GM18520 (cell line): Measurements from ENCODE around the gene LRG1.
"Not testable (repeated sequence)": the region's sequence is repeated elsewhere in the genome, so short reads cannot be mapped to it uniquely, and the experiment has no call there.

Experiments
- ATAC-seq: cut with Tn5 transposase; IDR thresholded peaks from one replicate; pipeline ENCODE4 v1.9.1; 2021; ENCODE audit not compliant: unreplicated experiment

LRG1 gene

DNA sequence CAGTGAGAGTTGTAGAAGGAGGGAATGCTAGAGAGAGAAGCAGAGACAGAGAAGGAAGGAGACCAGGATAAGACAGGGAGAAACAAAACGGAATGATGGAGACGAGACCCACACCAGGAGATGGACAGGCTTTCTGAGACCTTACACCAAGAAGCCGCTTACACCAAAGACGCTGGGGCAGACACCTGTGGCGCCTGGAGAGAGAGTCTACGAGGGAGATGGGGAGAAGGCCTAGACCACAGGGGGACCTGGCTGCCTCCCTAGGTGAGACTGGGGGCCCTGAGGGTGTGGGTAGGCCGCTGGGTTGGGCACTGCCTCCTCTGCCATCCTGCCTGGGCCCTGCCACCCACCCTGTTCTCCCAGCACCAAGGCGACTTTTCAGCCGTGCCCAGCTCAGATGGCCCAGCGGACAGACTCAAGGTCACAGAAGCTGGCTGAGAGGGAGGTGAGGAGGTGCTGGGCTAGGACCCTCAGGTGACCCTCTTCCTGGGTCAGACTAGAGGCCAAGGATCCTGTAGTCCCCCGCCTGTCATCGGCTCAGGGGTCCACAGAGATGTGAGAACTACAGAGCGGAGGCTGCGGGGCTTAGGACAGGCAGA, 9.8 kb downstream of the LRG1 start:
- ATAC-seq = no peak

DNA sequence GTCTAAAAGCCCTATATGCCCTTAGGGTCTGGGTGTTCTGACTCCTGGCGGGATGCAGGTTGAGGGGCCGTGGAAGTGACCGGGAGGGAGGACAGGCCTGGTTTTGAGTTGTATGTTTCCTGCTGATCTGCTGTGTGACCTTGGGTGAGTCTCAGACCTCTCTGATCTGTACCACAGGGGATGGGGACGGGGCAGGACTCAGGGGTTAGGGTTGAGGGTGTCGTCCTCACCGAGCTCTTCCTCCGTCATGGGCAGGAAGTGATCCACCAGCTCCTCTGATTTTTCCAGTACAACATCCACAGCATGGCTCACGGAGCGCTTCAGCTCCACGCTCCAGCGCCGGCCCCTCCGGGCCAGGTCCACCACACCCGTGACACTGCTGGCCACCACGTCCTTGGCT, 11.0 kb downstream of the LRG1 start:
- no peak for ATAC-seq

DNA sequence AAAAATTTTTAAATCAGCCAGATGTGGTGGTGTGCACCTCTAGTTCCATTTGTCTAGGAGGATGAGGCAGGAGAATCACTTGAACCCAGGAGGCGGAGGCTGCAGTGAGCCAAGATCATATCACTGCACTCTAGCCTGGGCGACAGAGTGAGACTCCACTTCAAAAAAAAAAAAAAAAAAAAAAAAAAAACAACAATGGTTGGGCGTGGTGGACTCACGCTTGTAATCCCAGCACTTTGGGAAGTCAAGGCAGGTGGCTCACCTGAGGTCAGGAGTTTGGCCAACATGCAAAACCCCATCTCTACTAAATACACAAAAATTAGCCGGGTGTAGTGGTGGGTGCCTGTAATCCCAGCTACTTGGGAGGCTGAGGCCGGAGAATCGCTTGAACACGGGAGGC, 12.5 kb downstream of the LRG1 start:
- not testable (repeated sequence) for ATAC-seq

DNA sequence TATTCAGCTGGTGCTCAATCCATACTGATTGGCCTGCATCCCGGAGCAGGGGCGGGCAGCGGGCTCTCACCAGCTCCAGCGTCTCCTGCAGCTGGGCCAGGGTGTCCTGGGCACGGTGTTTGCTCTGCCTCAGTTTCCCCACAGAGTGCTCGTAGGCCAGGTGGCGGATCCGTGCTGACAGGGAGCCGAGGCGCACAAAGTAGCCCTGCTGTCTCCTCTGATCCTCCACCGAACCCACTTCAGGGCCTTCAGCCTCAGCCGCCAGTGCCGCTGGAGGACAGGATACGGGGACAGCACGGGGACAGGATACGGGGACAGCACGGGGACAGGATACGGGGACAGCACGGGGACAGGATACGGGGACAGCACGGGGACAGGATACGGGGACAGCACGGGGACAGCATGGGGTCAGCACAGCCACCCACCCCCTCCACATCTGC, 14.3 kb downstream of the LRG1 start:
- ATAC-seq = no peak

DNA sequence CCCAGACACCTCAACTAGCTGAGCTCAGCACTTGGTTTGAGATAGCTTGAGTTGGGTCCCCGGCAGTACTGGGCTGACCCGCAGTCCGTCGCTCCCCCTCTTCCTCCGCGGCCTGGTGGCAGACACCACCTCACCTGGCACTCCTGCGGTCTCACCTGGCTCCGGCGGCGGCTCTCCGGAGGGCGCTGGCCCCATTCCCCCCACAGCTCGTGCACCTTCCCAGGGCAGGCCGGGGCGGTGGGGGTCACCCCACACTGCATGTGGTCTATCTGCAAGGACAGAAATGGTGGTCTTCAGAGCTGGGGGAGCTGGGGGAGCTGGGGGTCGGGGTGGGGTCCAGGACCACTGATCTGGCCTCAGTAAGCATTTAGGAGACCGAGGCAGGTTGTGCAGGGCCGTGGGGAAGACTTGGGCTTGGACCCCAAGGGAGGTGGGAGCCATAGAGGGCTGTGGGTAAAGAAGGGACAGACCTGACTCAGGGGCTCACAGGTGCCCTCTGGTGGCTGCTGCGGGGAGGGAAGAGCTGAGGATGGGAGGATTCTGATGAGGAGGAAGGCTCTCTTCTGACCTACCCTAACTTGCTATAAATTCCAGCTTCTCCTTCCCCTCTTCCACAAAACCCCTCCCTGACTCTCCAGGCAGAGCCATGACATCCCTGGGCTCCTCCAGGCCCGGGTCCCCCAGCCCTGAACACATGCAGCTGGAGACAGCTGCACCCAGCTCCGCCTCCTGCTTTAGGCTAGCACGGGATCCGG, 14.9 kb downstream of the LRG1 start:
- no peak for ATAC-seq

DNA sequence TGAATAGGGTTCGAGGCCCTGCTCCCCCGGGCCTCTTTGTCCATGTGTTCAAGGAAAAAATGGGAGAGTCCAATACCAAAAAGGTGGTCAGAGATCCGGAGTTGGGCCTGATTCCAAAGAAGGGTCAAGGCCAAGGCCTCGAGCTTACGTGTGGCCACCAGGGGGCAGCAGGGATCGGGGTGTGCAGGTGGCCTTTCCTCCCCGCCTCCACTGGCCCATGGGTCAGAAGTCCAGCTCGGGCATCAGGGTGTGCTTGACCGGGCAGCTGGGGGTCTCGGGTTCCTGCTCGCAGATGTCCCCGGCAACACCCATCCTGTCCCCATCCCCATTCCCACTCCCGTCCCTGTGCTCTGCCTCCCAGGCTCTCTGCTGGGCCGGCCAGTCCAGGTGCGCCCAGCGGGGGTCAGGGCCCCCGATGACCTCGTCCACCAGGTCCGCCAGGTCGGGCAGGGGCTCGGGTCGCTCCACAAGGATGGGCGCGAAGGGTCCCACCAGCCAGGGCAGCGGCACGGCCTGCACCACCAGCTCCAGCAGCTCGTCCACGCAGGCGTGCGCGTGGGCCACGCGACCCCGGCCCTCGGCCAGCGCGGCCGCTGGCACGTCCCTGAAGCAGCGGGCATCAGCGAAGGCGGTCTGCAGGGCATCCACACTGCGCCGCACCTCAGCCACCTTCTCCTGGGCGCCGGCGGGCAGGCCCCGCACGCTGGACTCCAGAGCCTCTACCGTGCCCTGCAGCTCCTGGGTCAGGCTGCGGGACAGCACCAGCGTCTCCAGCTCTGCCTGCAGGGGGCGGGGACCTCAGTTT, 16.3 kb downstream of the LRG1 start:
- no peak for ATAC-seq

DNA sequence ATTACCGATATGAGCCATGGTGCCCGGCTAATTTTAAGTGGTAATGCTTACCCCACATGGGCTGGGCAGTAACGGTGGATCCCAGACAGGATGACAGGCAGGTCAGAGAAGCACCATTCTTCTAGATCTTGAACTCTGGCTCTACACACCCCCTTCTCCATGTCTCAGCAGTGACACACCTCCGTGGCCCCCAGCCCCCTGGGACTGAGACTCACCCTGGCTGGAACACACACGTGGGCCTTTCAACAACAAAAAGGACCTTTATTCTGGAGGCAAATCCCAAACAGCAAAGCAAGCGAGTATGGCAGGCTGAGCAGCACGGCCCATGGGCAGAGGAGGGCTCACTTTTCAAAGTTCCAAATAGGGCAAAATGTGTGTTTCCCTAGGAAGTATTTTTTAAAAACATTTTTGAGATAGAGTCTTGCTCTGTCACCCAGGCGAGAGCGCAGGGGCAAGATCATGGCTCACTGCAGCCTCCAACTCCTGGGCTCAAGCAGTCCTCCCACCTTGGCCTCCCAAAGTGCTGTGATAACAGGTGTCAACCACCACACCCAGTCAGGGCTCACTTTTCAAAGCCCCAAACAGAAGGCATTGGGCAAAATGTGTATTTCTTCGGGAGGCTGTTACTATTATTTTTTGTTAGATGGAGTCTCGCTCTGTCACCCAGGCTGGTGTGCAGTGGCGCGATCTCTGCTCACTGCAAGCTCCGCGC, 17.4 kb downstream of the LRG1 start:
- no peak for ATAC-seq

DNA sequence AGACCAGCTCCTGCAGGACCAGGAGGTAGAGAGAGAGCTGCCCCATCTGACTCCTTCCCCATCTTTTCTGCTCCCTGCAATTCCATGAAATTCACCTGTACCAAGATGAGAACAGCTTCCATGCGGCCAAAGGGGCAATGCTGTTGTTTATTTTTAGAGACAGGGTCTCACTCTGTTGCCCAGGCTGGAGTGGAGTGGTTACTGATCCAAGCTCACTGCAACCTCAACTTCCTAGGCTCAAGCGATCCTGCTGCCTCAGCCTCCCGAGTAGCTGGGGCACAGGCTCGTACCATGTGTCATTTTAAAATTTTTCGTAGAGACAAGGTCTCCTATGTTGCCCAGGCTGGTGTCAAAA, 18.0 kb downstream of the LRG1 start:
- no peak for ATAC-seq

DNA sequence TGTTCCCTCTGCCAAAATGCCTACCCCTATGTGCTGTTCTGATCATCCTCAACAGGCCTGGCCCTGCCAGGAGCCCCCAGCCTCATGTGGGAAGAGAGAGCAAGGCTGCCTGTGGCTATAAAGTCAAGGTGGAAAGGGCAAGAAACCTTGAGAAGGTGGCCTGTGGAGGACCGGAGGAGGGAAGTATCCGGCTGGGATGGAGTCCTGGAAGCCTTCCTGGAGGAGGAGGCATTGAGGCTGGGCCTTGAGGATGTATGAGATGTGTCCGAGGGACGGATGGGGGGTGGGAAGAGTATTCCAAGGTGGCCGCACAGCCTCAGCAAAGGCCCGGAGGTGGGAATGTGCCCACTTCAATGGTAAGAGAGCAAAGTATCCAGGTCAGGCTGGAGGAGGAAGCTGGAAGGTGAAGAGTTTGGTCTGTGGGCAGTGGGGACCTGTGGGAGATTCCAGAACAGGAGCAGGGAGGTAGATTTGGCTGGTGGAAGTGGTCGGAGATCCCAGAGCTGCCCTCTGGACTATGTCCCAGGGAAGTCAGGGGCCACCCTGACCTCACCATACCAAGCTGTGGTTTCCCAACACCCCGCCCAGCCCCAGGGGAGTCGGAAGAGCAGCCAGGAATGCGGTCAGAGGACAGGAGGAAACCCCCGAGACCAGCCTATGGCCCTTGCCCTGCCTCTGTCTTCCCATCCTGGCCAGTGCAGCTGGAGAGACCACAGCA, 18.5 kb downstream of the LRG1 start:
- no peak for ATAC-seq

DNA sequence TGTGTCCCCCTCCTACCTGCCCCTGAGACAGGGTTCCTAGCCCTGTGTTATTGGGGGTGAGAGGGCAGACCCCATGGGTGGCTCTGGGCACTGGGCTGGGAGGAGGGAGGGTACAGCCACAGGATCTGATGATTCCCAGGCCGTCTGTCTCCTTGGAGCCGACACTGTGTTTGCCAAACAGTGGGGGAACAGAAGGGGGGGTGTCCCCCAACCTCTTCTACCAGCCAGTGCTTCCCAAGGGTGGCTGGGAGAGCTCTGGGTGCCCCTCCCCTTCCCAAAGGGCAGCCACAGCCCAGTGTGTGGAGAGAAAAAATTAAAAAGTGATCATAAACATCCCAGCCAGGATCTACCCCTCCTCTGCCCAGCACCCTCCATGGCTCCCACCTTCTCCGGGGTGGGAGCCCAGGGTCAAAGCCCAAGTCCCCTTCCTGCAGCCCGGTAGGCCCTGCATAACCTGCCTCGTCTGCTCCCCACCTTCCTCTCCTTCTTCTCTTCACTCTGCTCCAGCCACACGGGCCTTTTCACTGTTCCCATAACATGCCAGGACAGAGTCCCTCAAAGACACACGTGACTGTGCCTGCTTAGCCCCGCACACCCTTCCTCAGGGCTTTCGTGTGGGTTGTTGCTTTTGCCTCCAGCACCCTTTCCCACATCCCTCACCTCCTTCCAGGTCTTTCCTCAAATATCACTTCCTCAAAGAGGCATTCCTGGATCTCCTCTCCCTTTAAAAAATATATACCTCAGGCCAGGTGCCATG, 20.1 kb downstream of the LRG1 start:
- ATAC-seq = no peak

DNA sequence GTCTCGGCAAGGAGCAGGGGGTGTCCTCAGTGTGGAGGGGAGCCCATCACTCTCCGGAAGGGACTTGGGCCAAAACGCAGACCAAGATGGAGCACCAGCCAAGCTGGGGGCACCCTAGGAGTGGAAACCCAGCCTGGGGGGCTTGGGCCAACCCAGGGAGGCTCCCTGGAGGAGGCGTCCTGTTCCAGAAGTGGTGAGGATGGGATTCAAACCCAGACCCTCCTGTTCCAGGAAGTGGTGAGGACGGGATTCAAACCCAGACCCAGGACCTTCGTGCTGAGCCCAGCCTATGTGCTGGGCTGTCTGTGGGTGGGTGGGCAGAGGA, 20.7 kb downstream of the LRG1 start:
- no peak for ATAC-seq

DNA sequence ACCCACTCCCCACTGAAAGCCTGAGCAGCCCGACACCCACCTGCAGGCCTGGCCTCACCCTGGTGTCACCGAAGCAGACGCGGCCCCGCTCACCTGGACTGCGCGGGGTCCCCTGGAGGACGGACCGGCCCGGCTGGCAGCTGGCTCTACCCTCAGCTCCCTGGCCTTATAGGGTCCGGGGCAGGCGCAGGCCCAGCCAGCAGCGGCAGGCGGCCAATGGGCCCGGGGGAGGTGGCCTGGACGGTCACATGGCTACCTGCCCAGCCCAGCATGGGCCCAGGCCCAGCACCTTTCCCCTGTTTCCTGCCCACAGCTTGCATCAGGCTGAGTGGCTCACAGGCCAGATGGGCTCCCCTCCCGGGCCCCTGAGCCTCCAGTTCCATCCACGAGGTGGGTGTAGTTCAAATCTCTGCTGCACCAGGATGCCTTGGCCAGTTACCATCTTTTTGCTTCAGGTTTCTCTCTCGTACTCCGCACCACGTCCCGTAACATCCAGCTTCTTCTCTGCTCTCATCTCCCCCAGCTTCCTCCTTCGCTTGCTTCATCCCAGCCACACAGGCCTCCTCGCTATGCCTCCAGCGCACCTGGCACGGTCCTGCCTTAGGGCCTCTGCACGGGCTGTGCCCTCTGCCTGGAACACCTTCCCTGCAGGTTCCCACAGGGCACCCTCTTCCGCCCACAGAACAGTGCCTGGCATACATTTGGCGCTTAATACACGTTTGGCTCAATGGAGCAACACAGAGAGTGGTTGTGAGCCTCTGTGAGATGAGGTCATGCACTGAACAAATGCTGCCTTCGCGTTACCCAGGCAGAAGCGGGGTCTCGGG, 21.3 kb downstream of the LRG1 start, which contains the start of gene PLIN4:
Gene PLIN4 (minus strand): TSS at position 142 of the 827 bp plus-strand sequence. CDS start 214 bp downstream, outside the sequence.
- ATAC-seq = no peak

DNA sequence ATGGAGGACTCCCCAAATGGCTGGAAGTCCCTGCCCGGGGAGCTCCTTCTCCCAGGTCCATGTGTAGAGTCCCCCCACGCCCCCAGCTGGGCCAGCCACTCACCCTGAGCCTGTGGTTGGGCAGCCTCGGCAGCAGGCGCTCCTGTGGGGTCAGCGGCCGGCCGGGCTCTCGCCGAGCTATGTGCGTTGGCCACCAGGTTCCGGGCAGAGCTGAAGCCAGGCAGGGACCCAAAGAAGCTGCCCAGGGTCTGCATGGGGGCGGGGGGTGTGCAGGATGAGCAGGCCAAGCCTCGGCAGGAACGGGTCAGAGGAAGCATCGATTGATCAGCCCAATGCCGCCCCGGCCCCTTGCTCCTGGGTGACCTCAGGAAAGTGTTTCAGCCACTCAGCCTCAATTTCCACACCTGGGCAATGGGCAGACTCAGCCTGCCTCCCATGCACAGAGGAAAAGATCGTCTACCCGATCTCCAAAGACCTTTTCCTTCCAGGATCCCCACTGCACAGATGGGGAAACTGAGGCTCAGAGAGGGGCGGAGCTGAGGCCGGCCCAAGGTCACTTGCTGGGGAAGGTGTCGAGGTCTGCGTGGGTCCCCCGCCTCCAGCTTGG, 22.3 kb downstream of the LRG1 start:
- ATAC-seq = no peak

DNA sequence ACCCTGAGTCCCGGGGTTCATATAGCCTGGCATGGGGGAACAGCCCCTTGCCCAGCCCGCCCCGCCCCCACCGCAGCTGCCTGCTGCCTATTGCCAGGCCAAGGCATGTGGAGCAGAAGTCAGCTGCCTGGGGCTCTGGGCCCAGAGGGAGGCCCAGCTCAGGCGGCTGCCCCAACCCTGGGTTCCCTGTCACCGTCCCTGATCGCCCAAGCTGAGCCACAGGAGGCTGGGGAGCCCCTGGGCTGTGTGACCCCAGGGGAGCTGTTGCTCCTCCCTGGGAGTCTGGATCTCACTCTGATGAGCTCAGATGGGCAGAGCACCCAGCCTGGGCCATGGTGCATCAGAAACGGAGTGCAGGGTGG, 22.9 kb downstream of the LRG1 start:
- ATAC-seq = no peak

DNA sequence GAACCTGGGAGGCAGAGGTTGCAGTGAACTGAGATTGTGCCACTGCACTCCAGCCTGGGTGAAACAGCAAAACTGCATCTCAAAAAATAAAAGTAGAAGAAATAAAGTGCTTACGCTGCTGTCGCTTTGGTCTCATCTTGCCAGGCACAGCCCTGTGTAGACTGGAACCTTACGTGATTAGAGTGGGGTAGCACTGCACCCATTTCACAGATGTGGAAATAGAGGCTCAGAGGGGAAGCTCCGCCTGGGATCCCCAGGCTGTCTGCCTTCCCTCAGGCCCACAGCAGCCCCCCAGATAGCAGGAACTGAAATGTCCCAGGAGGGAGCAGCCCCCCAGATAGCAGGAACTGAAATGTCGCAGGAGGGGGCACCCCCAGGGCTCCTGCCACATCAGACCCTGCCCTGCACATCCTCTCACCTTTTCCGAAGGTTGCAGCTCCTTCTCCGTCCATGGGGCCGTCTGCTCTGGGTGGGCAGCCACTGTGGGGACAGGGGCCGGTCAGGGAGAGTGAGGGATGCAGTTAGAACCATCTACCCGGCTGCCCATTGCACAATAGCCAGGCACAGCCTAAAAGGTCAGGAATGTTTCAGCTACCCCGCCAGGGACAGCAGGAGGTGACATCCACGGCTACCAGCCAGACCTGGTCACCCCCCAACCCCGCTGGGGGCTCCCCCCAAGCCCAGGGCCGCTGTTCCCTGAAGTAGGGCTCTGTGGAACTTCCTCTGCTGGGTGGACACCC, 23.5 kb downstream of the LRG1 start:
- no peak for ATAC-seq

DNA sequence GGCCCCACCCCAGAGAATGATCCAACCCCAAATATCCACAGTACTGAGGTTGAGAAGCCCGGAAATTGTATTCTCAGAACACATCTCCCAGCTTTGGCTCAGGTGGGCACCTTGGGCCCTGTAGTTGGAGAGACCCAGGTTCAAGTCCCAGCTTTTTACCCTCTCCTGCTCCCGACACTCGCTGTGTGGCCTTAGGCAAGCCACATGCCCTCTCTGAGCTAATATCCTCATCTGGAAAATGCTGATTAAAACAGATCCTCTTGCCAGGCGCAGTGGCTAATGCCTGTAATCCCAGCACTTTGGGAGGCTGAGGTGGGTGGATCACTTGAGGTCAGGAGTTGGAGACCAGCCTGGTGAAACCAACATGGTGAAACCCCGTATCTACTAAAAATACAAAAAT, 24.1 kb downstream of the LRG1 start:
- no peak for ATAC-seq

DNA sequence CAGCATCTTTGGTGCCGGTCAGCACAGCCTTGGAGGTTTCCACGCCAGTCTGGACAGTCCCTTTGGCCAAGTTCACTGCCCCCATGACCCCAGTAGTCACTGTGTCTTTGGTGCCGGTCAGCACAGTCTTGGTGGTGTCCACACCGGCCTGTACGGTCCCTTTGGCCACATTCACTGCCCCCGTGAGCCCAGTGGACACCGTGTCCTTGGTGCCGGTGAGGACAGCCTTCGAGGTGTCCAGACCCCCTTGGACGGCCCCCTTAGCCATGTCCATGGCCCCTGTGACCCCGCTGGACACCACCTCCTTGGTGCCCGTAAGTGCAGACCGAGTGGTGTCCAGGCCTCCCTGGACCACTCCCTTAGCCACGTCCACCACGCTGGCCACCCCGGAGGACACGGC, 26.6 kb downstream of the LRG1 start:
- no peak for ATAC-seq

DNA sequence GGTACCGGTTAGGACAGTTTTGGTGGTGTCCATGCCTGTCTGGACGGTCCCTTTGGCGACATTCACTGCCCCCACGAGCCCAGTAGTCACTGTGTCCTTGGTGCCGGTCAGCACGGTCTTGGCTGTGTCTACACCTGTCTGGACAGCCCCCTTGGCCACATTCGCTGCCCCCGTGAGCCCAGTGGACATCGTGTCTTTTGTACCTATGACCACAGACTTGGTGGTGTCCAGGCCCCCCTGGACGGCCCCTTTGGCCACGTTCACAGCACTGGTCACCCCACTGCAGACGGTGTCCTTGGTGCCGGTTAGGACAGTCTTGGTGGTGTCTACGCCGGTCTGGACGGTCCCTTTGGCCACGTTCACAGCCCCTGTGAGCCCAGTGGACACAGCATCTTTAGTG, 27.8 kb downstream of the LRG1 start:
- ATAC-seq = no peak
